ENCODE data around the gene PFKP.

The PFKP gene

DNA sequence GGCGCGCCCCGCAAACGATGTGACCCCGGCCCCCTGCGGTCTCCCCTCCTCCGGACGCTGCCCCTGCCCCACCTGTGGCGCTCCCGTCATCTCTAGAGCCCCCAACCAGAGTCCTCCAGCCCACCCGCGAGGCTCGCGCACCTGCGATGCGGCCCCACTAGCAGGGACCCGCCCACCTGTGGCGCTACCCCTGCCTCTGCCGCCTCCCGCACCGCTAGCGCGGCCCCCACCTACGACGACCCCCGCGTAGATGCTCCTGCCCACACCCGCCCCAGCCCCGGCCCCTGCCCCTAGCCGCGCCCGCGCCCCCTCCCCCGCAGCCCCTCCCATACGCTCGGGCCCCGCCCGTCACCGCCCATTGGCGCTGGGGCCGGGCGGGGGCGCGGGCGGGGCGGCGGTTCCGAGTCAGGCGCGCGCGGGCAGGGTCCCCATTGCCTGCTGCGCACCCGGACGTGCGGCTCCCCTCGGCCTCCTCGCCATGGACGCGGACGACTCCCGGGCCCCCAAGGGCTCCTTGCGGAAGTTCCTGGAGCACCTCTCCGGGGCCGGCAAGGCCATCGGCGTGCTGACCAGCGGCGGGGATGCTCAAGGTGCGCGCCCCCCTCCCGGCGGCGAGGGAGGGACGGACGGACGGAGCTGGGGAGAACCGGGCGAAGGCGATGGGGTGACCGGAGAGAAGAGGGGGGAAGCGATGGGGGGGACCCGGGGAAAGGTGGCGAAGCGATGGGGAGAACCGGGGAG is at the start of gene PFKP:
Gene PFKP (plus strand): TSS at position 431 of the 741 bp plus-strand sequence. CDS start 48 bp downstream, at position 479.
- DNase-seq (ENCODE audit: low spot score), result no peak

DNA sequence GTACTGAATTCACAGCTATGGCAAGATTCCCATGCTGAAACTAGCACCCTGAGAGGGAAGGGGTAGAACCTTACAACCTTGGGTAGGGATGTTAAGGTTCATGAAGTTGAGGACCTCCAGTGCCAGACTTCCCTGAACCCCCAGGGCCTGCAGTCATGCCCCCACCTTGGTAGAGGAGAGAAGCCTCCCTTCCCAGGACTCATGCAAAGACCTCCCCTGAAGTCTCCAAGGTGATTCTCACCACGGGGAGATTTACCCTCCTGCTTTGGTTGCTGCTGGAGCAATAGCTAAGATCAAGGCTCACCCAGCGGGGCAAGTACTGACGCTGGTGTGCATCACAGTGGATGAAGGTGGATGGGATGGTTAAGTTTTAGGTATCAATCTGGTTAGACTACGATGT is 49.1 kb upstream of the PFKP start:
- DNase-seq (ENCODE audit: low spot score), result no peak

DNA sequence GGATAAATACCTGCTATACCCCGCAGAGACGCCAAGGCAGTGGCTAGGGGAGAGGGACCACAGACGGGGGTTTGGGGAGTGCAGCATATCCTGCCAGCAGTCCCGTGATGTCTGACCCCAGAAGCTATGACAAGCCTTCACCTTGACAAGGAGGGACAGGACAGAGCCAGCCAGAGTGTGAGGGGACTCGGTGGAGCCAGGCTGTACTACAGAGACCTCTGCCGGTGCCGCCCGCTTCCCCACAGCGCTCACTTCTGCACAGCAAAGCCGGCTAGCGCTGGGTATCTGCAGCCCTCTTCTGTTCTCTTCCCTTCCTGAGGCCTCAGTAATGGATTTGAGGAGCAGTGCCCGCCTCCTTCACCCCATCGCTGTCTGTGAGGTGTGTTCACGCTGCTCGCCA is 47.0 kb upstream of the PFKP start:
- DNase-seq (ENCODE audit: low spot score), result no peak

DNA sequence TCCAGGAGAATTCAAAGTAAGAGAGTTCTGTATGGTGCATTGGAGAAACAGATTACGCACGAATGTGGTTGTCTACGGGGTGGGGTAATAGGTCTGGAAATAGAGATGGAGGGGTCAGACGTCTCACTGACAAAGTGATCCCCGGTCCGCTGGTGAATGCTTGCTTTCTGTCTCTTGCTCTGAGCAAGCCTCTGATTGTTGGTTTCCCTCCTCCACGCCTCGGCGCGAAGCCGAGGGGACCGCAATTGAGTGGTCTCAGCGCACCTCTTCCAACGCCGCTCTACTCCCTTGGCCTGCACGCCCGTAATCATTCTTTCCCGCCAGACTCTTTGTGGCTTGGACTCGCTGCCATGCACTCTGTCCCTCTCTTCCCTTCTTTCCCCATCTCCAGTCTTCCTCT is 46.5 kb upstream of the PFKP start:
- no peak for DNase-seq (ENCODE audit: low spot score)

DNA sequence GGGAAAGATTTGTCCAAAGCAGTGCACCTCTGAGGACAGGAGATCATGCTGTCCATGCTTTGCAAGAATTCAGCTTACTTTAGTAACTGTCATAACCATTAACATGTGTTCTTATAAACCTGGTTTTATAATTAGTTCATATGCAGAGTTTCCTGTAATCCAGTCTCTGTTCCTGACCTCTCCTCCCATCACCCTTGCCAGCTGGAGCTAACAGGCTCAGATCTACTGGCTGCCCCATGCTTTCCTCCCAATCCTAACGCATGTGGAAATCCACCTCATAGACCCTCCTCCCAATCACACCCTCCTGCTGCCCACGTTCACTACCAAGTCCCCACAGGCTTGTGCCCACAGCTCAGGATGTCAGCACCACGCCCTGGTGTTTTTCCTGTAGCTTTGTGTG is 45.3 kb upstream of the PFKP start:
- DNase-seq (ENCODE audit: low spot score), result no peak

DNA sequence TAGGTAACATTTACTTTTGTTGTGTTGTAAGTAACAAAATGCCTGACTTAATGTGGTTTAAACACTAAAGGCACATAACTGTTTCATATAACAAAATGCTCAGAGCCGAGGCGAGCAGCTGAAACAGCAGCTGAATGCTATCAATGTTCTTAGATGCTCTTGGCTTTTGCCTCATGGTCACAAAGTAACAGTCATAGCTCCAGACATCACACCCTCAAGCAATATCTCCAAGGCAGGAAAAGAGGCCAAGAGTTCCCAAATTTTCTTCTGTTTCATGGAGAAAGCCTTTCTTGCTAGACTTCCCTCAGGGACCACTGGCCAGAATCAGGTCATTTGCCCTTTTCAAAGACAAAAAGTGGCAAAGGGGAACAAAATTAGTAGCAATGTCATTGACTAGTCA is 43.5 kb upstream of the PFKP start:
- DNase-seq (ENCODE audit: low spot score), result no peak

DNA sequence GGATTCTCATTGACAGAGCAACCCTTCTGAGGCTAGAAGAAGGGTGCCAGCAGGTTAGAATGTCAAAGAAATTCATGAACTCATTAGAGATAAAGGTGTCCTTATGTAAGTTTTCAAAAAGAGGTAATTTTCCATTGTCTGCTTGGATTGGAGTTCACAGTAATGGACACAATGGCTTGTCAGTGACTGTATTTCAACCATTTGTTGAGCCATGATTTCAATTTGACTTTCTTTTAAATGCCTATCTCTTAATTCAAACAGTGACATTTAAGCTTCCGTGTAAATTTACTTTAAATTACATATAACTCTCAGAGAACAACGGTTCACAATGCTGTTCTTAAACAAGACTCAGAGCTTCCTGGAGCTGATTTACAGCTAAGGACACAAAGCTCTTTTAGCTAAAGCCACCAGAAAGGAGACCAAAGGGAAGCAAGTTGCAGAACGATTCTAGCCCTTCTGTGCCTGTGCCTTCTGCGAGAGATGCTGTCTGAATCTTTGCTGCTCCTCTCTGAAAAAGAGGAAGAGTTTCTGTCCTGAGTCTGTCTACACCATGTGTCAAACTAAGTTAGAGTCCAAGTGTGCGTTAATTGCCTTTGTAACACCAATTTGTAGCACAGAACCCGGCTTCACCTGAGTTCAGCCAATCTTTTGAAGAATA is 42.2 kb upstream of the PFKP start:
- DNase-seq (ENCODE audit: low spot score), result no peak

DNA sequence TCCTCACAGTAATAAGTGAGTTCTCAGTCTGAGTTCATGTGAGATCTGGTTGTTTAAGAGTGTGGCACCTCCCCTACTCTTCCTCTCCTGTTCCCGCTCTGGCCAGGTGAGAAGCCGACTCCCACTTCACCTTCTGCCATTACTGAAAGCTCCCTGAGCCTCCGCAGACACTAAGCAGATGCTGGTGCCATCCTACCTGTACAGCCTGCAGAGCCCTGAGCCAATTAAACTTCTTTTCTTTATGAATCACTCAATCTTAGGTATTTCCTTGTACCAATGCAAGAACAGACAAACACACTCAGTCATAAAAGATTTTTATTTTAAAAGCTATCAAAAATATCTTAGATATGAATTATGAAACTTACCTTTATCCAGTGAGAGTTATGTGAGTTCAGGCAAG is 39.5 kb upstream of the PFKP start:
- DNase-seq (ENCODE audit: low spot score), result no peak

DNA sequence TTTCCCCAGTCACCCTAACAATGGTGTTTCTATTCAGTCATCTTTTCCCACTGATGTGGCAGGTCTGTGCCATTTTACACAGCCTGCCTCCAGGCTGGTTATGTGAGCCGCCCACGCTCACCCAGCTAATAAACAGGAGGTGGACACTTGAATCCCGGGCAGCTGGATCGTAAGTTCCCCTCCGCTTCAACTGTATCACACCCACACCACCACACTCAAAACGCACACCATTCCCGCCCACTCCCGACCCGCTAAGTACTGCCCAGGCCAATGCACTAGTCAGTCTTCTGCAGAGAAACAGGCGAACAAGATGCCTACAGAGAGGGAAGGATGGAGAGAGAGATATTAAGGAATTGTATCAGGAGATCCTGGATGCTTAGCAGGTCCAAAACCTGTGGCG is 38.9 kb upstream of the PFKP start:
- no peak for DNase-seq (ENCODE audit: low spot score)

DNA sequence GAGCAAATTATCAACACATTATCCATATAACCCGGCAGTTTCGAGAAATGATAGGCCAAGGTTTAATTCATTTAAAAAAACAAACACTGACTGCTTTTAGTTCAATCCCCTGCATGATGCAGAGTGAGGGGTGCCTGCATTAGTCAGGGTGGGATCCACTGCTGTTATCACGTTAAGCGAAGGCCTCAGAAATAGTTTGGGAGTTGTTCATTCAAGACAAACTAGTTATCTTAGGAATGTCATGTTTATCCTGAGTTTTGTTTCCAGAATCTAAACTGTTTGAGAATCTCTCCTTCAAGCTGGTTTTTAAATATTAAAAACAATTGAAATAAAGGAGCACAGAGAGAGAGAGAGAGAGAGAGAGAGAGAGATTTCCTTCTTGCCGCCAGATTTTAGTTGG is 36.6 kb upstream of the PFKP start:
- DNase-seq (ENCODE audit: low spot score), result no peak

DNA sequence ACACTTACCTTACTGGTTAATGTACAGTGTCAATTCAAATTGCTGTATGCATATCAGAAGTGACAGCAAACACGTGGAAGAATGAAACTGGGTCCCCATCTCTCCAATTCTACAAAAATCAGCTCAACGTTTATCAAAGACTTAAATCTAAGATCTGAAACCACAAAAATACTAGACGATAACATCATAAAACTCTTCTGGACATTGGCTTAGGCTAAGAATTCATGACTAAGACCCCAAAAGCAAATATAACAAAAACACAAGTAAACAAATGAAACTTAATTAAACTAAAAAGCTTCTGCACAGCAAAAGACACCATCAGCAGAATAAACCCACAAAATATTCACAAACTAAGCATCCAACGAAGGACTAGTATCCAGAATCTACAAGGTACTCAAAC is 35.9 kb upstream of the PFKP start:
- no peak for DNase-seq (ENCODE audit: low spot score)

DNA sequence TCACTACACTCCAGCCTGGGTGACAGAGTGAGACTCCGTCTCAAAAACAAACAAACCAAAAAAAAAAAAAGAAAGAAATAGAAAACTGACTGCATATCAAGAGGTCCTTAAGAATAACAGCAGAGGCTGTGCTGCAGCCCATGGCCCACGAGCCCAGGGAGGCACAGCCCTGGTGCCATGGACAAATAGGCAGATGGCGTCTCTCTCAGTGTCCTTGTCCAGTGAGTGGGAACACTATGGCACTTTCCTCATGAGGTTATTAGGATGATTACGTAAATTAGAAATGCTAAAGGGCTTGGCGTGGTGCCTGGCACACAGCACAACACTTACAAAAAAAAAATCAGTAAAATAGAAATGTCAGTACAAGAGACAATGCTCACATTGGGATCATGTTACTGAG is 33.4 kb upstream of the PFKP start:
- DNase-seq (ENCODE audit: low spot score), result no peak

DNA sequence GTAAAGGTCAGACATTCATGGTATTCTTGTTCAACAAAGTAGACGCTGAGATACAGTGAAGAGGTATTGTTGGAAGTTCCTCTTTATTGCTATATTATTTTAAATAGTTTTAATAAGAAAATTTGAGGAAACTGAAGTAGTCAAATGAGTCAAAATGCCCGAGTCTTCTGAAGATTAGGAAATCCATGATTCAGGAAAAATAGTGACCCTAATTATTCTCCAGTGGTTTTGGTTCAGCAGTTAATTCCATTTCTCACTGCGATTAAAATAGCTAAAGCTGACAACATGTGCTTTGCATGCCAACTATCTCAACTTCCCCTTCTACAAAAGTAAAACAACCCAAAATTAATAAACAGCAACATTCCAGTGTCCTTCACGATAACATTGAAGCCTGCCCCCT is 32.7 kb upstream of the PFKP start:
- DNase-seq (ENCODE audit: low spot score), result no peak

DNA sequence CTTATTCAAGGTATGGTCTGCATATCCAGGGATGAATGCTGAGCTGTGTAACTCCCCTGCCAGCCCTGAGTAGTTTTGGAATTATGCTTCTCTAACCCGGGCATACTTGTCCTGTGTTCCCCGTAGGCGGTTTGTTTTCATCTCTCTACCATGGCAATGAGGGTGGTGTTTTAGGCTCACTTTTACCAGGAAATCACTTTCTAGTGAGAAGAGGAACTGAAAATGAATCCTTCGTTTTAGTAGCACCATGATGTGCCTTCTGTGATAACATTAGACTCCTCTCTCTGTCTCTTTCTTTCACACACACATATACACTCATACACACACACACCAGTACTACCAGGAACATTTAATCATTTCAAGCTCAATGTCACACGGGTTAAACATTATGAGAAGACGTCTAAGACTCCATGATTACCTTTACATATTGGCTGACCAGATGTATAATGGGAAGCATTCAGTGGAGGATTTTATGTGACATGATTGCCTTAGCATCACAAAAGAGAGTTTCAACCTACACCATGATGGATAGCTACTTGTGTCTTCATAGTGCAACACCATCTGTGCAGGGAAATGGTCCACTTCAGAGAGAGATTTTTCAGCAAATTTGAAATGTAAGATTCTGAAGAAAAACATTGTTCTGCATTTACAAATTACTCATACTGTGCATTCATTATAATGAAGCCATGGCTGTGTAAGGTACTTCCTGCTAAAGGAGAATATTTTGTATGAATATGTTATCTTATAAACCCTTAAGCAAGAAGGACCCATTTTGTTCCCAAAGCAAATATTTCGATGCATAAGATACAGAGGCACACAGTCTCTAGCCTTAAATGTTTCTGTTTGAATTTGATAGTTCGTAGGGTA is 31.0 kb upstream of the PFKP start:
- no peak for DNase-seq (ENCODE audit: low spot score)

DNA sequence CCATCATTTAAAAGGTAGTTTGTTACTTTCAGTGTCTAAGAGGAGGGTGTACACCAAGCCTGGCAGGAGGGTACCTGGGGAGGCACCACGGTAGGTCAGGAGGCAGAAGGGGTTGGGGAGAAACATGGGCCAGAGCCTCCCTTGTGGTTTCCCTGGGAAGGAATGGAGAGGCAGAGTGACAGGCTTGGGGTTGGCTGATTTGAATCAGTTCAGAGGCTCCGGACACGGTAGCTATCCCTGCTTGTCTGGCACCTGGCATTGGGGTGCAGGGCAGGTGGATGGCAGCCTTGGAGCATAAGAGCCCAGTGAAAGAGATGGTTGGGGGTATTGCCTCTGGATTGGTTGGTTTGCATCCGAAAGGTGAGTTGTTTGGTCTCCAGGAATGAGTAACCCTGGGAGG is 30.2 kb upstream of the PFKP start:
- DNase-seq (ENCODE audit: low spot score), result no peak

DNA sequence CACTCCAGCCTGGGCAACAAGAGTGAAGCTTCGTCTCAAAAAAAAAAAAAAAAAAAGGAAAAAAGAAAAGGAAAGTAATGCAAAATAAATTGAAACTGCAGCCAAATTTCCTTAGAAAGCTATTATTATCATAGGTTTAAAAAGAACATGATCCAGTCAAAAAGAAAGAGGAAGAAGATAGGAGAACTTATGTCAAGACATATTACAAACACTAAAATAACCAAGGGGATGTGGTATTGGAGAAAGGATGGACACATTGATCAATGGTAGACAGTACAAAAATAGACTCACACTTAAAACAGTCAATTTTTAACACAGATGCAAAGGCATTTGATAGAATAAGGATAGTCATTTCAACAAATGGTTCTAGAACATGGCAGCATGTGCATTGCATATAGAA is 27.3 kb upstream of the PFKP start:
- no peak for DNase-seq (ENCODE audit: low spot score)

DNA sequence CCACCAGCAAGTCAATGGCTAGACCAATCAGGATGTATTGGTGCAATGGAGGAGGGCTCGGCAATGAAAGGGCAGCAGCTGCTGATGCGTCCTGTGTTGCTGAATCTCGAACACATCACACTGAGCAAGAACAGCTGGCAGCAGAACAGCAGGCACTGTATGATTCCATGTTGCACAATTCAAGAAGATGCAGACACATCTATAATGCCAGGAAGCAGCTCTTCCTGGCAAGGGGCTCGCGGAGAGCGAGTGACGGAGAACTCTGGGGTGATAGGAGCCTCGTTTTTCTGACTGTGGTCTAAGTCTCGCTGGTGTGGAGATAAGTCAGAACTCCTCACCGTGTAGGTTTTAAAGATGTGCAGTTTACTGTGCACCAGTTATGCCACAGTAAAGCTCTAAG is 24.8 kb upstream of the PFKP start:
- no peak for DNase-seq (ENCODE audit: low spot score)

DNA sequence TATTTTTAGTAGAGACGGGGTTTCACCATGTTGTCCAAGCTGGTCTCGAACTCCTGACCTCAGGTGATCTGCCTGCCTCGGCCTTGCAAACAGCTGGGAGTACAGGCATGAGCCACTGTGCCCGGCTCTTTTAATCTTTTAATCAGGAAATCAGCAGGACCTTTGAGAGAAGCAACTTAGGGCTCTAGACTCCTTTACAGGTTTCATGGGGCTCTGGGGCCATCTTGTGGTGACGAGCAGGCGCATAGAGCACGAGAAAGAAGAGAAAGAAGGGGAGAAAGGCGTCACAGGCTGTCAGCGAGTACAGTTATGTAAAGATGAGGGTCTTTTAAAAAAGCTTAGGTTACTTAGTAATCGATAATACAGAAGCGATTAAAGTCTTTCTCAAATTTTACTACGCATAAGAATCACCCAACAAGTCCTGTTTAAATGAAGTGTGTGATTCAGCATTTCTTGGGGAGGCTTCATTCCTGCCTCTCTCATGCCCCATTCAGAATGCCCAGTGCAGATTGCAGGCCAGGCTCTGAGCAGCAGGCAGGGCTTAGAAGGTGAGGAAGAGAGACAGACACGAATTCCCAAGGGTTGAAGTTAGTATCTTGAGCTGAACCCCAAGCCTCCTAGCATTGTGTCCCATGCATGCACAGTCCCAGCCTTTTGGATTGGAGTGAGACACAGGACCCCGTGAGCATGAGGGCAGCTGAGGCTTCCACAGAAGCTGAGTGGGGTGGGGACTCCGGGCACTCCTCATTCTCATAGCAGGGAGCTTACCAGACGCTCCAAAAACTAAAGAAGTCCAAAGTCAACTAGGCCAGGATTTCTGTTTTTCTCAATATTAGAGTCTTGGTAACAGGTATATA is 23.6 kb upstream of the PFKP start:
- DNase-seq (ENCODE audit: low spot score), result no peak

DNA sequence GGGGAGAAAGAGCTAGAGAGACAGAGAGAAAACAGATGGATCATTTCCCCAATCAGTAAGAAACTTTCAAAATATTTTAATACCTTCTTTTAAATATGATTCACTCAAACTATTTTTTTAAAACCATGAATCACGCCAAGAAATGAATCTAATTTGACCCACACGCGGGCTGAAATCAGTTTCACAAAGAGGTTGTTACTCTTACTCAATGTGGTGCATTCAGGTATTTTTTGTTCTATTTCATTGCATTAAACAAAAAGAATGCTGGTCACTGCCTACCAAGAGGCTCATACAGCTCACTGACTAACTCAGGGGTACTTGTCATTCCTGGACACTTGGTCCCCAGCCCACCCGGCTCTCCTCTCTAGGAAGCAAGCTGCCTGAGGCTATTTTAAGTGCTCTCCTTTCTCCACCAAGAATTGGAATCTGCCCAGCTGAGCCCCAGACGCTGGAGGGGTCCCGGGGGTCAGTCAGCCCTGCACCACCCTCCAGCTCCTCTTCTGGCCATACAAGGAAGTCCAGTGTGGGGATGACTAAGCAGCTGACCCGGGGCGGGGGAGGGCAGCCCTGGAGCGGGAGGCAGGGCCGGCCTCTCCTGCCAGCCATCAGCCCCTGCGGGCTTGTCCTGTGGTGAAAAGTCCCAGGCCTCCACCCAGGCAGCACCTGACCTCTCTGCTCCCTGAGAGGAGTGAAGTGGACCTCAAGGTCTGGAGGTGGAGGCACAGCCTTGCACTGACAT is 21.7 kb upstream of the PFKP start:
- no peak for DNase-seq (ENCODE audit: low spot score)

DNA sequence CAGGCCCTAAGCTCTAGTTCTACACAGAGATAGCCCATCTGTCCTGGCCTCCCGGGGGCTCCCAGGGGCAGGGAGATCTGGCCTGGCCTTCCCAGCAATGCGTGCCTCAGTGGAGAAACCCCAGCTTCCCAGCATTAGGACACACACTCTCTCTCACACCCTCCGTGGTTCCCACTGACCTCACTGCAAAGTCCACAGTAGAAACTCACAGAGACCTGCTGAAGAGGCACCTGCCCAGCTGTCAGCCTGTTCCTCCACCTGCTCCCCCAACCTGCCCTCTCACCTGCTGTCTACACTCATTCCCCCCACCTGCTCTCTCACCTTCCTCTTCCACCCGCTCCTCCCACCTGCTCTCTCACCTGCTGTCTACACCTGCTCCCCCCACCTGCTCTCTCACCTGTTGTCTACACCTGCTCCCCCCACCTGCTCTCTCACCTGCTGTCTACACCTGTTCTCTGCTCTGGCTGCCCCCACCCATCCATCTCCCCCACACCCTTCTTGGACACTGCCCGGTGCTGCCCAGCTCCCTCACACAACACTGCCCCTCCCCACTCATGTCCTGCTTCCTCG is 21.1 kb upstream of the PFKP start:
- no peak for DNase-seq (ENCODE audit: low spot score)

DNA sequence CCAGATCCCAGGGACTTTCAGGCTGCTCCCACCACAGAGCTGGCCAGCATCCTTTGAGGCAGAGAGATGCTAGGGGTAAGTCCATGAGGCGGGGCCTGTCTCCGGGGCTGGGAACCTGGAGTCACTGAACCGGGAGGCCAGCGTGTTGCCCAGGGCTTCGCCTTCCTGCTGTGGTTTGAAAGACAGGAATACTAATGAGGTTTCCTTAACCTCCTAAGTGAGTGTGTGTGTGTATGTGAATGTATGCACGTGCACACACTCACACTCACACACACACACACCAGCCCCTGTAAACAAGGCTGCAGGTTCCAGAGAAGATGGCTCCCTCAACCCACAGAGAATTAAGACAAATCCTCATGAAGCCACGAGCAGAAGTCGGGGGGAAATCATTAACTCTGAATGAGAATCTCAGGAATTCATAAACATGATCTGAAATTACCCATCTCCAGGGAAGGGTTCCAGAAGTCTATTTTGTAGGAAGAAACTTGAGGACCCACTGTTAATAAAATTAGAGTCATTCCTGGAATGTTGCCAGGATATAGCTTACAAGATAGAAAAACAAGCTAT is 20.3 kb upstream of the PFKP start:
- DNase-seq (ENCODE audit: low spot score), result no peak

All from left forelimb (tissue), 1 donor.